CD4-positive, alpha-beta T cell treated with Interleukin-6 for 4 hours (primary cell): ENCODE measurements around the gene SRGN.
"Not testable (repeated sequence)": the region's sequence is repeated elsewhere in the genome, so short reads cannot be mapped to it uniquely, and the experiment has no call there.

ENCODE experiments used
- DNase-seq: peaks from one replicate; pipeline ENCODE4 v3.0.0-alpha.2; 2020; ENCODE audit warnings: mixed read lengths

The SRGN gene

GRCh38 chr10:69091143-69091651, 3.3 kb downstream of the SRGN start:
- DNase-seq = no peak

GRCh38 chr10:69092959-69093850, 5.3 kb downstream of the SRGN start:
- peak; percentile 90 for DNase-seq

GRCh38 chr10:69093933-69094332, 6.0 kb downstream of the SRGN start:
- DNase-seq = no peak

- DNase-seq = no peak
Observed at GRCh38 chr10:69096045-69096444, 8.1 kb downstream of the SRGN start.

- no peak for DNase-seq
Observed at GRCh38 chr10:69097729-69098128, 9.8 kb downstream of the SRGN start.

- no peak for DNase-seq
Observed at GRCh38 chr10:69100136-69100872, 12.4 kb downstream of the SRGN start.

- peak; percentile 45 for DNase-seq
Observed at GRCh38 chr10:69101451-69102095, 13.7 kb downstream of the SRGN start.

GRCh38 chr10:69102440-69102839, 14.5 kb downstream of the SRGN start:
- DNase-seq = no peak

GRCh38 chr10:69103784-69104183, 15.9 kb downstream of the SRGN start:
- DNase-seq = no peak

- no peak for DNase-seq
Observed at GRCh38 chr10:69104994-69105790, 17.3 kb downstream of the SRGN start.

GRCh38 chr10:69107176-69107490, 19.2 kb downstream of the SRGN start:
- no peak for DNase-seq

GRCh38 chr10:69107699-69108098, 19.8 kb downstream of the SRGN start:
- DNase-seq = no peak

- DNase-seq = no peak
Observed at GRCh38 chr10:69119896-69120295, 32.0 kb downstream of the SRGN start.

- DNase-seq = no peak
Observed at GRCh38 chr10:69123306-69123746, 35.4 kb downstream of the SRGN start.

- peak; percentile 98 for DNase-seq
Observed at GRCh38 chr10:69123747-69124562, 36.1 kb downstream of the SRGN start, which contains the start of gene VPS26A. Gene VPS26A, plus strand, starts transcription at chr10:69124178. Its CDS starts 100 bp downstream, at chr10:69124278.

- DNase-seq = peak; percentile 69
Observed at GRCh38 chr10:69124563-69125268, 36.8 kb downstream of the SRGN start.

GRCh38 chr10:69125554-69125953, 37.7 kb downstream of the SRGN start:
- DNase-seq = no peak

- DNase-seq = no peak
Observed at GRCh38 chr10:69130251-69130650, 42.3 kb downstream of the SRGN start.

GRCh38 chr10:69139961-69140360, 52.1 kb downstream of the SRGN start:
- no peak for DNase-seq

- no peak for DNase-seq
Observed at GRCh38 chr10:69141304-69141703, 53.4 kb downstream of the SRGN start.

- not testable (repeated sequence) for DNase-seq
Observed at GRCh38 chr10:69142074-69142473, 54.2 kb downstream of the SRGN start.
